Thyroid gland (tissue), 4 donors: Measurements from ENCODE around the gene DIO1. TPM values are rescaled to one million over a fixed set of nuclear protein-coding genes. Genes with fewer than 3 reads are reported as not detected.

ENCODE experiments used
- DNase-seq, 2 donors: peaks; one replicate each; pipeline ENCODE4 v3.0.0-alpha.2; 2019
- H3K27ac ChIP-seq, 3 donors: fragments of 200-600 bp; sonication (generic); 1 replicate in 2 of 3; 2 replicates in 1 of 3; pipeline ENCODE4 v1.5.1; 2016 to 2019; ENCODE audit warnings: mild to moderate bottlenecking in 1 of 3, moderate library complexity in 1 of 3
- H3K27me3 ChIP-seq: fragments of 200-600 bp; sonication (generic); one replicate; pipeline ENCODE4 v1.5.1; 2019
- H3K36me3 ChIP-seq, 2 donors: fragments of 200-600 bp; sonication (generic); one replicate each; pipeline ENCODE4 v1.5.1; 2016 to 2019
- H3K4me1 ChIP-seq, 2 donors: fragments of 200-600 bp; sonication (generic); one replicate each; pipeline ENCODE4 v1.5.1; 2017 to 2019
- H3K4me3 ChIP-seq, 3 donors: fragments of 200-600 bp; sonication (generic); replicated peaks in 1 of 3; 1 replicate in 2 of 3; 2 replicates in 1 of 3; pipeline ENCODE4 v1.5.1; 2016; ENCODE audit warnings: mild to moderate bottlenecking in 1 of 3
- H3K9me3 ChIP-seq: fragments of 200-600 bp; sonication (generic); one replicate; pipeline ENCODE4 v1.5.1; 2017
- CTCF ChIP-seq, 6 experiments: fragments of 200-600 bp in 3 of 6; fragments of 450-650 bp in 3 of 6; sonication (generic) in 3 of 6; IDR thresholded peaks; one replicate each; pipeline ENCODE4 v1.5.1; 2016 to 2019; ENCODE audit warnings: antibody characterized with exemption in 6 of 6, mild to moderate bottlenecking in 2 of 6, inconsistent platforms in 1 of 6, moderate library complexity in 1 of 6
- POLR2A ChIP-seq, 2 donors: fragments of 450-650 bp; IDR thresholded peaks; one replicate each; pipeline ENCODE4 v1.6.1; 2017; ENCODE audit warnings: antibody characterized with exemption in 2 of 2, mild to moderate bottlenecking in 2 of 2, moderate library complexity in 1 of 2
- WGBS, 2 donors: methylation state at CpG; one replicate each; pipeline ENCODE4 v1.1.5; 2017; 5-methylcytosine and 5-hydroxymethylcytosine counted together
- intact Hi-C: fragments of 100-400 bp; cut with DNase I; formaldehyde crosslinking; loops from one replicate; pipeline ENCODE4 v1.15.1; 2023
- total RNA-seq, 4 donors: library from RNA; depleted of rRNA; stranded (reverse); fragments of >200 nt; gene quantifications; one replicate each; pipeline ENCODE4 v1.2.3, GENCODE V29; 2016

Gene DIO1
- total RNA-seq, 4 donors from 2014 or later: 219 to 492 (median 343) TPM

DNA sequence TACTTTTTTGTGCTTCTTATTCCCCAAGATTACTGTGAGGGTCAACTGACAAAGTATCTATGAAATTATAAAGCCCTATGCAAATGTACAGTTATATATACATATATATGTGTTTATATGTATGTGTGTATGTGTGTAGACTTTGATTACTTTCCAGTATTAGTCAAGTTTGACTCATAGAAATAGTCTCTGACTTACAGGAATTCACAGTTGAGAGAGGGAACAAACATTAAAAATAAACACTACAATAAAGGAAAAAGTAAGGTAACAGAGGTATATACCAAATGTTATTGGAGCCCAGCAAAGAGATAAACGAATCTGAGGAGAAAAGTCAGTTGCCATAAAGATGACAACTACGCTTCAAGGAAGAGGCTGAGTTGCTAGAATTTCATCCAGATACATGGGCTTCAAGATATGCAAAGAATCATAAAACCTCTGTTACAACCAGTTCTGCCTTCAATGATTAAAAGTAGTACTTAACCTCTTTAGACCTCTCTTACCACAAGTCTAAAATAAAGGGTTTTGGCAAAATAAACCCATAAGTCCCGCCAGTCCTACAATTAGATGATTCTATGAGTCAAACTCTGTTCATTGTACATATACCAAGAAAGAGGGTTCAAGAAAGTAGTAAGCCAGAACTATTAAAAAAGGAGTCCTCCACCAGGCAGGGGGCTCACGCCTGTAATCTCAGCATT lies 44.3 kb downstream of the DIO1 start:
- no peak overlapping the region for H3K4me3 ChIP-seq
- 93 to 94% methylated on average over 4 of the region's 4 CpGs for WGBS, 2 donors
- DNase-seq: no peak
- intact Hi-C loops: no loop called here
- TF ChIP-seq CTCF (IDR thresholded peaks at IDR 0.05): no peak
- no peak for TF ChIP-seq POLR2A (IDR thresholded peaks at IDR 0.05)
- H3K4me1 ChIP-seq: peaks cover 3 to 8% of the 10 kb centered on the region in 2 donors
- H3K36me3 ChIP-seq: no peaks in the 10 kb centered on the region
- H3K27ac ChIP-seq: no peak overlapping the region
- H3K27me3 ChIP-seq: no peaks in the 10 kb centered on the region
- no peaks in the 10 kb centered on the region for H3K9me3 ChIP-seq

- peaks cover 23 to 29% of the 10 kb centered on the region in 2 donors for H3K4me1 ChIP-seq
- intact Hi-C loops: no loop called here
- no peak for TF ChIP-seq CTCF (IDR thresholded peaks at IDR 0.05)
- no peak for TF ChIP-seq POLR2A (IDR thresholded peaks at IDR 0.05)
- no peaks in the 10 kb centered on the region for H3K27me3 ChIP-seq
- no peaks in the 10 kb centered on the region for H3K36me3 ChIP-seq
- no peak for DNase-seq
- H3K4me3 ChIP-seq: no peak overlapping the region
- H3K9me3 ChIP-seq: no peaks in the 10 kb centered on the region
- no peak overlapping the region for H3K27ac ChIP-seq
- 93 to 94% methylated on average over 7 of the region's 7 CpGs for WGBS, 2 donors
Measured at GRCh38 chr1:53942127-53942957, 48.4 kb downstream of the DIO1 start.

GRCh38 chr1:53943090-53943489 lies 49.1 kb downstream of the DIO1 start:
- WGBS, 2 donors: 93 to 95% methylated on average over 6 of the region's 6 CpGs
- H3K27me3 ChIP-seq: no peaks in the 10 kb centered on the region
- no peaks in the 10 kb centered on the region for H3K9me3 ChIP-seq
- no peak overlapping the region for H3K4me3 ChIP-seq
- no peak for DNase-seq
- intact Hi-C loops: no loop called here
- no peak overlapping the region for H3K27ac ChIP-seq
- no peak for TF ChIP-seq CTCF (IDR thresholded peaks at IDR 0.05)
- TF ChIP-seq POLR2A (IDR thresholded peaks at IDR 0.05): no peak
- peaks cover 25 to 37% of the 10 kb centered on the region in 2 donors for H3K4me1 ChIP-seq
- H3K36me3 ChIP-seq: no peaks in the 10 kb centered on the region

DNA sequence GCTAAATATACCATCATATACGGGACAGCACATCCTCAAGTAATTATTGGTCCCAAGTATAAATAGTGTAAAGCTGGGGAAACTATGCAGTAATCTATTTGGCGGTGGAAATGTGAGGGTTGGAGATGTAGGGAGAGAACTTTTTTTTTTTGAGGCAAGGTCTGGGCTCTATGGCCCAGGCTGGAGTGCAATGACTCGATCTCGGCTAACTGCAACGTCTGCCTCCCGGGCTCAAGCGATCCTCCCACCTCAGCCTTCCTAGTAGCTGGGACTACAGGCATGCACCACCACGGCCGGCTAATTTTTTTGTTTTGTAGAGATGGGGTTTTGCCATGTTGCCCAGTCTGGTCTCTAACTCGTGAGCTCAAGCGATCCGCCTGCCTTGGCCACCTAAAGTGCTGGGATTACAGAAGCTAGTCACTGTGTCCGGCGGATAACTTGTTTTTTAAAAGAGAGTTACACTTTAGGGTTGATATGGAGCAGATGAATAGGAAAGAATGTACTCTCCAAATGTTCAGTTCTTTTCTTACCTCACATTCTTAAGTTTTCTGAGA lies 49.6 kb downstream of the DIO1 start:
- 96 to 97% methylated on average over 14 of the region's 14 CpGs for WGBS, 2 donors
- H3K27ac ChIP-seq: no peak overlapping the region
- no peak overlapping the region for H3K4me3 ChIP-seq
- peaks cover 25 to 41% of the 10 kb centered on the region in 2 donors for H3K4me1 ChIP-seq
- no peaks in the 10 kb centered on the region for H3K36me3 ChIP-seq
- TF ChIP-seq POLR2A (IDR thresholded peaks at IDR 0.05) (no peak), CTCF (IDR thresholded peaks at IDR 0.05) (no peak)
- no peaks in the 10 kb centered on the region for H3K9me3 ChIP-seq
- DNase-seq: no peak
- intact Hi-C loops: no loop called here
- H3K27me3 ChIP-seq: no peaks in the 10 kb centered on the region
